Stimulated activated naive B cell treated with anti-CD40 and anti-IgM and Interleukin-4, amounts not matched to agents 10 μg/mL and 1 μg/mL and 100 μg/mL, for 72 hours (primary cell): ENCODE data around the gene POLR2F.

Experiments
- ATAC-seq, 2 donors: fragments of 150-1000 bp; cut with Tn5 transposase; replicated peaks; 2 replicates each; pipeline ENCODE4 v1.10.0; 2021; ENCODE audit warnings: moderate library complexity in 1 of 2
- DNase-seq: peaks from one replicate; pipeline ENCODE4 v3.0.0; 2021
- H3K27ac Mint-ChIP-seq: one replicate; pipeline ENCODE4 v1.8.0; 2022; ENCODE audit warnings: mild to moderate bottlenecking, mixed read lengths
- H3K27me3 Mint-ChIP-seq, 2 donors: one replicate each; pipeline ENCODE4 v1.8.0; 2022; ENCODE audit warnings: mixed read lengths in 2 of 2
- H3K36me3 Mint-ChIP-seq, 2 donors: one replicate each; pipeline ENCODE4 v1.8.0; 2022; ENCODE audit warnings: mixed read lengths in 2 of 2, mild to moderate bottlenecking in 1 of 2
- H3K4me1 Mint-ChIP-seq, 2 donors: one replicate each; pipeline ENCODE4 v1.8.0; 2022; ENCODE audit warnings: mixed read lengths in 2 of 2, mild to moderate bottlenecking in 1 of 2
- H3K4me3 Mint-ChIP-seq, 2 donors: one replicate each; pipeline ENCODE4 v1.8.0; 2022; ENCODE audit warnings: mild to moderate bottlenecking in 2 of 2, mixed read lengths in 2 of 2, moderate library complexity in 1 of 2
- H3K9me3 Mint-ChIP-seq, 2 donors: one replicate each; pipeline ENCODE4 v1.8.0; 2022; ENCODE audit warnings: mixed read lengths in 2 of 2, mild to moderate bottlenecking in 1 of 2

The POLR2F gene

GRCh38 chr22:38007330-38007902 lies 53.9 kb downstream of the POLR2F start:
- DNase-seq = no peak
- Mint-ChIP-seq H3K27ac (no peak overlapping the region), H3K4me3 (no peak overlapping the region), H3K4me1 (peaks cover 0 to 2% of the 10 kb centered on the region in 2 donors), H3K27me3 (no peaks in the 10 kb centered on the region), H3K36me3 (peaks cover 4% of the 10 kb centered on the region in 2 donors), H3K9me3 (no peaks in the 10 kb centered on the region)
- ATAC-seq = no peak

DNA sequence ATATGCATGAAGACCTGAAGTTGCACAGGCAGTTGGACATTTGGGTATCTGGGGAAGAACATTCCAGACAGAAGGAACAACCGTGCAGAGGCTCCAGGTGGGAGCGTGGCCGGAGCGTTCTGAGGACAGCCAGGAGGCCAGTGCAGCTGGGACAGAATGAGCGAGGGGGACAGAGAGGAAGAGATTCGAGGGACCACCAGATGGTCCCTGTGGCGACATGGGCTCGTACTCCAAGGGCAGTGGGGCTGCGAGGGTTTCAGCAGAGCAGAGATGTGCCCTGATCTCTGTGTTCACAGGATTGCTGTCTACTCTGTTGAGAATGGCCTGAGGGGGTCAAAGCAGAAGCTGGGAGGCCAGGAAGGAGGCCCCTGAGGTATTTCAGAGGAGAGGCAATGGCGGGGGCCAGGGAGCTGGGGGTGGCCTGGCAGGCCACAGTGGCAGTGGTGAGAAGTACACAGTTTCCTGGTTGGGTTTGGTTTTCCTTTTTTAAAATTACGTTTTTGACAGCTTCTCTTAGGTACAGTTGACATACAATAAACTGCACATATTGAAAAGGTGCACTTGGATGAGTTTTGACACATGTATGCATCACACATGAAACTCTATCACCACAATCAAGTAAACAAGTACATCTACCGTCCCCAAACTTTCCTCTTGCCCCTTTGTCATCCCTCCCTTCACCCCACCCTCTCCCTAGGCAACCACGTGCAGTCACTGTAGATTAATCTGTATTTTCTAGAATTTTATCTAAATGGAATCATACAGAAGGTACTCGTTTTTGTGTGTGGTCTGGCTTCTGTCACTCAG lies 55.7 kb downstream of the POLR2F start:
- peaks cover 0 to 2% of the 10 kb centered on the region in 2 donors for H3K4me1 Mint-ChIP-seq
- H3K9me3 Mint-ChIP-seq = no peaks in the 10 kb centered on the region
- ATAC-seq (no peak), DNase-seq (no peak)
- no peak overlapping the region for H3K4me3 Mint-ChIP-seq
- peaks cover 0 to 4% of the 10 kb centered on the region in 2 donors for H3K36me3 Mint-ChIP-seq
- no peaks in the 10 kb centered on the region for H3K27me3 Mint-ChIP-seq
- H3K27ac Mint-ChIP-seq = no peak overlapping the region

GRCh38 chr22:38012604-38013072 lies 59.1 kb downstream of the POLR2F start:
- ATAC-seq = no peak
- peaks cover 0 to 2% of the 10 kb centered on the region in 2 donors for H3K4me1 Mint-ChIP-seq
- no peak overlapping the region for H3K4me3 Mint-ChIP-seq
- H3K27me3 Mint-ChIP-seq = no peaks in the 10 kb centered on the region
- no peak overlapping the region for H3K27ac Mint-ChIP-seq
- DNase-seq = no peak
- no peaks in the 10 kb centered on the region for H3K9me3 Mint-ChIP-seq
- H3K36me3 Mint-ChIP-seq = no peaks in the 10 kb centered on the region

DNA sequence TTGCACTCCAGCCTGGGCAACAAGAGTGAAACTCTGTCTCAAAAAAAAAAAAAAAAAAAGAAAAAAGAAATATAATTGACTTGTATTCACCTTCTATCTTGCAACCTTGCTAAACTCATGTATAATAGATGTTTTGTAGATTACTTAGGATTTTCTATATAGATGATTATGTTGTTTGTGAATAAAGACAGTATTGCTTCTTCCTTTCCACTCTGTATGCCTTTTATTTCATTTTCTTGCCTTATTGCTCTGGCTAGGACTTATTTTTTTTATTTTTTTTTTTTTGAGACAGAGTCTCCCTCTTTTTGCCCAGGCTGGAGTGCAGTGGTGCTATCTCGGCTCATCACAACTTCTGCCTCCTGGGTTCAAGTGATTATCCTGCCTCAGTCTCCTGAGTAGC lies 60.6 kb downstream of the POLR2F start:
- no peaks in the 10 kb centered on the region for H3K27me3 Mint-ChIP-seq
- no peaks in the 10 kb centered on the region for H3K9me3 Mint-ChIP-seq
- H3K27ac Mint-ChIP-seq = no peak overlapping the region
- H3K36me3 Mint-ChIP-seq = no peaks in the 10 kb centered on the region
- DNase-seq (no peak), ATAC-seq (no peak)
- H3K4me3 Mint-ChIP-seq = no peak overlapping the region
- no peaks in the 10 kb centered on the region for H3K4me1 Mint-ChIP-seq

DNA sequence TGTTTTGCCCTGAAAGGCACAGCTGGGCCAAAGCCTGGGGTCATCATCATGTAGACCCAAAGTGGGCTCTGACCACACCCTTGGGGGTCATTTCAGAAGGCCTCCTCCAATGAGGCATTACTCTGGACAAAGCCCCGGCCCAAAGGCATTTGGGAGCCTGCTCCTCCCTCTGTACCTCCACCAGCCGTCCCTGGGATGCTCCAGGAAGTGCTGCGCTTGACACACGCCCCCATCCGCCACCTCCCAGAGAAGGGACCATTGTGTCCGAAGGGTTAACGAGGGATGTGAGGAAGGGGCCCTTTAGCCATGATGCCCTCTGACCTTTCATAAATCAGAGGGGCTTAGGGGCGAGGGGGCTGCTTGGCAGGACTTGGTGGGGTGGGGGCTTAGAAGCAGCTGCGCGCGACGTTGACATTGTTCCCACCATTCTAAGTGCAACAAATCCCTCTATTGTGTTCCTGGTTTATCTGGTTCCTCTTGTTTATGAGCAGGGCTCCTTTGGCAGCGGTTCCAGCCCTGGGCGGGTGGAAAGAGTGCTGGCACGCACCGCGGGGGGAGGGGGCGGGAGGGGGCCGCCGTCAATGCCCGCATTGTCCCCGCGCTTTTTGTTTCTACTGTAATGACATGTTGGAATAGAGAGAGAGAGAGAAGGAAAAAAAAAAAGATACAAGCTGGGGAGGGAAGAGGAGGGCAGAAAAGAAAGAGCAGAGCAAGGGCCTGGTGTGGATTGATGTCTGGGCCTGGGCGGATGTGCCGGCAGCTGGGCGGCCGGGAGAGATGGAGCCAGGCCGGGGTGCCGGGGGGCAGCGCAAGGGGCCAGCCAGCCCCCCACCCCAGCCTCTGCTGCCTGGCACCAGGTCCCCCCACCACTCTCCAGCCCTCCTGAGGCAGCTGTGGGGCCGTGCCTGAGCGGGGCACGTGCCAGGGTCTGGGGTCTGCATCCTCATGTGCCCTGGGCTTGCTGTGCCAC lies 63.0 kb downstream of the POLR2F start:
- no peaks in the 10 kb centered on the region for H3K36me3 Mint-ChIP-seq
- H3K4me3 Mint-ChIP-seq = no peak overlapping the region
- H3K4me1 Mint-ChIP-seq = peaks cover 0 to 2% of the 10 kb centered on the region in 2 donors
- no peaks in the 10 kb centered on the region for H3K9me3 Mint-ChIP-seq
- ATAC-seq (no peak), DNase-seq (no peak)
- H3K27me3 Mint-ChIP-seq = no peaks in the 10 kb centered on the region
- H3K27ac Mint-ChIP-seq = no peak overlapping the region

DNA sequence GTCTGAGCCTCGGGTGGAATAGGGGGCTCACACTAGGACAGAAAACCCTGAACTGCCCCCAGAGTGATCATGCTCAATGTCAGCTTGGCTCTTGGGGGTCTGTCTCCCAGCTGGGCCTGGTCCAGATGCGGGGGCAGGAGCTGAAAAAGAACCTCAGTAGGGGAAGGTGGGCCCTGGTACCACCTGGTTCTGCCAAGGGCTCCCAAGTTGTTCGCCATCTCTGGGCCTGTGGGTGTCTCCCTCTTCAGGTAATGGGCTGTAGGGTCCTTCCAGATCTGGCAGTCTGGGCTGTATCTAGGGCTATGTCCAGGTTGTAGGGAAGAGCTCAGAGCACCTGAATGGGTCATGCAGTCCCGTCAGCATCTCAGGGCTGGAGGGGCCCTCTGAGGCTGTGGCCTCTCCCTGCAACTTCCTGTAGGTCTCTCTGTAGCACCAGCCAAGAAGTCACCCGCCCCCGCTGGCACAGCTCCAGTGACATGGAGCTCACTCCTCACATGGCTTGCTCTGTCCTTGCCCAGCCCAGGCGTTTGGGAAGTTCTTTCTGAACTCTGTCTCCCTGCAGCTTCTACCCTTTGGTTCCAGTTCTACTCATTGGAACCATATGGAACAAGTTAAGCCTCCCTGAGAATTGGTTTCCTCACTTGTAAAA lies 63.9 kb downstream of the POLR2F start:
- Mint-ChIP-seq H3K27ac (no peak overlapping the region), H3K9me3 (no peaks in the 10 kb centered on the region), H3K4me3 (no peak overlapping the region), H3K4me1 (peaks cover 0 to 2% of the 10 kb centered on the region in 2 donors), H3K36me3 (no peaks in the 10 kb centered on the region), H3K27me3 (no peaks in the 10 kb centered on the region)
- DNase-seq = no peak
- ATAC-seq = no peak

DNA sequence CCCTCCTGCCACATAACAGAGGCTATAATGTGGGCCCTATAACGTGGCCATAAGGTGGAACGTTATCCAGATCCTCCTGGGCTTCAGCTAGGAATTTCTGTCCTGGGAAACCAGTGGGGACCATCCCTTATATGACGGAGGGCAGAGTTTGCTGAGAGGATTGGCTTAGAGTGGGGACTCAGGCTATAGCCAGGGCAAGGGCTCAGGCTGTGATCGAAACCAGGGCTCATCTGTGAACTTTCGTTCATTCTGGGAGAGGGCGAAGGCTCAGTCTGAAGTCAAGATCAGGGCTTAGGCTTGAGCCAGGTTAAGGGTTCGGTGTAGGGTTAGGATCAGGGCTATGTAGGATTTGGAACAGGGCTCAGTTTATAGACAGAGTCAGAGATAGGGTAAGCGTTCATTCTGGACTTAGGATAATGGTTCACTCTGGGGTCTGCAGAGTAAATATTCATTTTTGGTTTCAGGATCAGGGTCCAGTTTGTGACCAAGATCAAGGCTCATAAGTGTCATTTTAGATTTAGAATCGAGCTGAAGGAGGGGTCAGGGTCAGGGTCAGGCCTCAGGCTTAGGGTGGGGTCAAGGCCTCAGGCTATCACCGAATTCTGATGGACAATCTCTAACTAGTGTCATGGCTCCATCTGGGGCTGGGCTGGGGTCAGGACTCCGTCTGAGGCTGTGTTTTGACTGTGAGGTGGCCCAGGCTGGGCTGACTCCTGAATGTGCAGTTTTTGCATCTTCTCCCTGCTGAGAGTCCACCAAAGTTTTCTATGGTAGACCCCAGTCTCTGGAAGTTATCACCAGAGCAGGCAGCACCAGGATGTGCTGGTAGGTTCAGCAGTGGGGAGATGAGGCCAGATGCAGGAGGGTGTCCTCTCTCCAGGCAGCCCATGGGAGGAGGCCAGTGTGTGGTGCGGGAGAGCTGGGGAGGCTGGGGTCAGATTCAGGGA lies 64.7 kb downstream of the POLR2F start:
- no peaks in the 10 kb centered on the region for H3K9me3 Mint-ChIP-seq
- no peak for ATAC-seq
- H3K36me3 Mint-ChIP-seq = no peaks in the 10 kb centered on the region
- no peak overlapping the region for H3K4me3 Mint-ChIP-seq
- no peak overlapping the region for H3K27ac Mint-ChIP-seq
- DNase-seq = no peak
- H3K27me3 Mint-ChIP-seq = no peaks in the 10 kb centered on the region
- H3K4me1 Mint-ChIP-seq = peaks cover 0 to 2% of the 10 kb centered on the region in 2 donors
